Measurements from ENCODE around the gene MRPL38. TPM values are rescaled to one million over a fixed set of nuclear protein-coding genes. Genes with fewer than 3 reads are reported as not detected.

MRPL38 gene
- total RNA-seq, 3 donors from 2014 or later (not counting 1 experiment from before 2014, with no cell fraction given): 68.6 to 110 (median 96.7) TPM

DNA sequence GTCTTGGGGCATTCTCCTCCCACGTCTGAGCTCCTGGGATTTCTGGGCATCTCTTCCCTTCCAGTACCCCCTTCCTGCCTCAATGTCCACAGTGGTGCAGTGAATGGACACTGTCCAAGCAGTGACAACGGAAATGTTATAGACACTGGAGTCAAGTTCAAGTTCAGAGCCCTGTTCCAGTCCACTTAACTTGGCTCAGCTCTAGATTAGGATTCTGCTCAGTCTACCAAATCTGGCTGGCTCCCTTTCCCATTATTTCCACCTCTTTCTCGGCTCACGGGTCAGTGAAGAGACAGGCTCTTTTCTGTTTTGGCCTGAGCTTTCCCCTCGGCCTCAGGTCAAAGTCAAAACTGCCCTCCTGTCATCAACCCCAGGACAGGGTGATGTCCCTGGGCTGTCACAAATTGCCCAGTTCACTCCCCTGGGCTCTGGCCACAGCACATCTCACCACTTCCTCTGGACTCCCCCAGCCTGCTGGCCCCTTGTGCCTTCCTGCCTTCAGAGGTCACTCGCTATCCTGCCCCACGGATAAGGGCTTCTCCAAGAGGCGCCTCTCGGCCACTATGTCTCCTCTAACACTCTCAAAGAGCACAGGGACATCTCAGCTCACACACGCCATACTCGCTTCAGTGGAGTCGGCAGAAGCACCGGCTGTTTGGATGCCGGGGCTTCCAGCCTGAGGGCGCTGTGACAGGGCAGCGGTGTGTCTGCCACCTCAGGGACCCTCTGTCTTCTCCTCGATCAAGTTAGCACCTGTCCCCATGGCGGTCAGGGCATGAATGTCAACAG is 17.7 kb upstream of the MRPL38 start:
- DNase-seq: no peak
- no peak overlapping the region for H3K4me3 ChIP-seq (ENCODE audit: low read length)
- no peaks in the 10 kb centered on the region for H3K27me3 Mint-ChIP-seq (ENCODE audit: low read depth in 2 of 2)
- H3K9me3 ChIP-seq (ENCODE audit: control insufficient read depth, insufficient read depth, low read length): no peaks in the 10 kb centered on the region
- peaks cover 0 to under 1% of the 10 kb centered on the region in 2 donors for H3K4me1 Mint-ChIP-seq
- TF ChIP-seq, protein P1, sequence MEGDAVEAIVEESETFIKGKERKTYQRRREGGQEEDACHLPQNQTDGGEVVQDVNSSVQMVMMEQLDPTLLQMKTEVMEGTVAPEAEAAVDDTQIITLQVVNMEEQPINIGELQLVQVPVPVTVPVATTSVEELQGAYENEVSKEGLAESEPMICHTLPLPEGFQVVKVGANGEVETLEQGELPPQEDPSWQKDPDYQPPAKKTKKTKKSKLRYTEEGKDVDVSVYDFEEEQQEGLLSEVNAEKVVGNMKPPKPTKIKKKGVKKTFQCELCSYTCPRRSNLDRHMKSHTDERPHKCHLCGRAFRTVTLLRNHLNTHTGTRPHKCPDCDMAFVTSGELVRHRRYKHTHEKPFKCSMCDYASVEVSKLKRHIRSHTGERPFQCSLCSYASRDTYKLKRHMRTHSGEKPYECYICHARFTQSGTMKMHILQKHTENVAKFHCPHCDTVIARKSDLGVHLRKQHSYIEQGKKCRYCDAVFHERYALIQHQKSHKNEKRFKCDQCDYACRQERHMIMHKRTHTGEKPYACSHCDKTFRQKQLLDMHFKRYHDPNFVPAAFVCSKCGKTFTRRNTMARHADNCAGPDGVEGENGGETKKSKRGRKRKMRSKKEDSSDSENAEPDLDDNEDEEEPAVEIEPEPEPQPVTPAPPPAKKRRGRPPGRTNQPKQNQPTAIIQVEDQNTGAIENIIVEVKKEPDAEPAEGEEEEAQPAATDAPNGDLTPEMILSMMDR (IDR thresholded peaks at IDR 0.05): no peak
- no peak overlapping the region for H3K27ac ChIP-seq (ENCODE audit: low read length)
- intact Hi-C loops (cut with micrococcal nuclease): no loop called here
- H3K27ac Mint-ChIP-seq: no peak overlapping the region
- H3K9me3 Mint-ChIP-seq: no peaks in the 10 kb centered on the region
- no peak for ATAC-seq
- no peaks in the 10 kb centered on the region for H3K36me3 Mint-ChIP-seq
- no peaks in the 10 kb centered on the region for H3K27me3 ChIP-seq (ENCODE audit: control insufficient read depth, insufficient read depth, low read length)
- peaks cover 7% of the 10 kb centered on the region for H3K4me1 ChIP-seq (ENCODE audit: control insufficient read depth, insufficient read depth, low read length)
- no peaks in the 10 kb centered on the region for H3K36me3 ChIP-seq (ENCODE audit: control insufficient read depth, insufficient read depth, low read length)
- H3K4me3 Mint-ChIP-seq: no peak overlapping the region
- WGBS (ENCODE audit: insufficient coverage): 94% methylated on average over 18 of the region's 18 CpGs

DNA sequence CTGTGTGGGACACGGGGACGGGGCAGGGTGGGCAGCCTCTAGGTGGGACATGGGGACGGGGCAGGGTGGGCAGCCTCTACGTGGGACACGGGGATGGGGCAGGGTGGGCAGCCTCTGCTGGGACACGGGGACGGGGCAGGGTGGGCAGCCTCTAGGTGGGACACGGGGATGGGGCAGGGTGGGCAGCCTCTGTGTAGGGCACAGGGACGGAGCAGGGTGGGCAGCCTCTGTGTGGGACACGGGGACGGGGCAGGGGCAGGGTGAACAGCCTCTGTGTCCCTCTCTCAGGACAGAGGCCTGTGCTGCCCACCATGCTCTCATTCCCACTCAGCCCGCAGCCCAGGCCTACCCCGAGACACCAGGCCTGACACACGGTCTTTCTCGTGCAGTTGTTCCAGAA is 16.9 kb upstream of the MRPL38 start:
- no peak overlapping the region for H3K4me3 ChIP-seq (ENCODE audit: low read length)
- no peaks in the 10 kb centered on the region for H3K36me3 ChIP-seq (ENCODE audit: control insufficient read depth, insufficient read depth, low read length)
- peaks cover 11% of the 10 kb centered on the region for H3K4me1 ChIP-seq (ENCODE audit: control insufficient read depth, insufficient read depth, low read length)
- Mint-ChIP-seq H3K27me3 (ENCODE audit: low read depth in 2 of 2) (no peaks in the 10 kb centered on the region), H3K4me1 (peaks cover 0 to 5% of the 10 kb centered on the region in 2 donors), H3K36me3 (no peaks in the 10 kb centered on the region), H3K4me3 (no peak overlapping the region), H3K27ac (no peak overlapping the region), H3K9me3 (no peaks in the 10 kb centered on the region)
- H3K27ac ChIP-seq (ENCODE audit: low read length): no peak overlapping the region
- TF ChIP-seq, protein P1 (IDR thresholded peaks at IDR 0.05): no peak
- ATAC-seq (no peak), DNase-seq (no peak)
- no peaks in the 10 kb centered on the region for H3K9me3 ChIP-seq (ENCODE audit: control insufficient read depth, insufficient read depth, low read length)
- 94% methylated on average over 15 of the region's 15 CpGs for WGBS (ENCODE audit: insufficient coverage)
- no peaks in the 10 kb centered on the region for H3K27me3 ChIP-seq (ENCODE audit: control insufficient read depth, insufficient read depth, low read length)
- intact Hi-C loops (cut with micrococcal nuclease): no loop called here

DNA sequence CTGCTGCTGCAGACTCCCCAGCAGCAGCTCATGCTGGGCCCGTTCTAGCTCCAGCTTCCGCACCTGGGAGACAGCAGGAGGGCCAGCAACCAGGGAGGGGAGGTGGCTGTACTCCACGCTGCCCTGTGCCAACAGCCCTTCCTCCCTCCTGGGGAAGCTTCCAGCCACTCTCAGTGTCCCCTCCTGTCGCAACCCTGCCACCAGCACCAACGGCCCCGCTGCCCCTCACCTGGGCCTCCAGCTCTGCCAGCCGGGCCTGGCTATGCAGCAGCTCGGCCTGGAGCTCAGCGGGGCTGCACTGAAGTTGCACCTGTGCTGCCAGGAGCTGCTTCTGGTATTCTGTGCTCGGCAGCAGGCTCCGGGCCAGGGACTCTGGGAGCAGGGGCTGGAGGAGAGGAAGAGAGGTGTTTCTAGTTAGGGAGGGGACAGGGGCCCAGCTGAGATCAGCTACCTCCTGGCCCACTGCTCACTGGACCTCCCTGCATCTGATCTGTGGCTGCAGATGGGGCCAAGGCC is 15.4 kb upstream of the MRPL38 start:
- no peak overlapping the region for H3K4me3 ChIP-seq (ENCODE audit: low read length)
- no peak overlapping the region for H3K27ac ChIP-seq (ENCODE audit: low read length)
- DNase-seq: no peak
- TF ChIP-seq, protein P1 (IDR thresholded peaks at IDR 0.05): no peak
- ATAC-seq: no peak
- H3K9me3 Mint-ChIP-seq: no peaks in the 10 kb centered on the region
- H3K27me3 ChIP-seq (ENCODE audit: control insufficient read depth, insufficient read depth, low read length): no peaks in the 10 kb centered on the region
- intact Hi-C loops (cut with micrococcal nuclease): no loop called here
- H3K27ac Mint-ChIP-seq: no peak overlapping the region
- peaks cover 11% of the 10 kb centered on the region for H3K4me1 ChIP-seq (ENCODE audit: control insufficient read depth, insufficient read depth, low read length)
- no peaks in the 10 kb centered on the region for H3K9me3 ChIP-seq (ENCODE audit: control insufficient read depth, insufficient read depth, low read length)
- no peaks in the 10 kb centered on the region for H3K27me3 Mint-ChIP-seq (ENCODE audit: low read depth in 2 of 2)
- peaks cover 0 to 5% of the 10 kb centered on the region in 2 donors for H3K4me1 Mint-ChIP-seq
- H3K36me3 ChIP-seq (ENCODE audit: control insufficient read depth, insufficient read depth, low read length): no peaks in the 10 kb centered on the region
- H3K36me3 Mint-ChIP-seq: no peaks in the 10 kb centered on the region
- no peak overlapping the region for H3K4me3 Mint-ChIP-seq
- 96% methylated on average over 11 of the region's 11 CpGs for WGBS (ENCODE audit: insufficient coverage)
